Panc1 (cell line): ENCODE results near the gene APOB. TPM values are rescaled to one million over a fixed set of nuclear protein-coding genes. Genes with fewer than 3 reads are reported as not detected.

Source experiments
- ATAC-seq: fragments of 200-7000 bp; cut with Tn5 transposase; 2 replicates; pipeline ENCODE4 v1.9.1; 2020; ENCODE audit warnings: mild to moderate bottlenecking, moderate library complexity
- BruUV-seq: library from RNA; stranded (reverse); fragments of 400-500 nt; replicated peaks from 2 replicates; lab custom pipeline; 2021; lab: Mats Ljungman, UMichigan
- CTCF ChIA-PET: fragments of 300-600 bp; sonication (Branson Sonifier 250); formaldehyde crosslinking; loops from one replicate; lab custom pipeline; 2022; ENCODE audit warnings: antibody characterized with exemption; lab: Charles Lee
- POLR2A ChIA-PET: fragments of 300-600 bp; sonication (Branson Sonifier 250); formaldehyde crosslinking; loops from one replicate; lab custom pipeline; 2022; ENCODE audit warnings: antibody characterized with exemption; lab: Charles Lee
- DNase-seq: peaks from one replicate; pipeline ENCODE4 v3.0.0-alpha.2; 2010; ENCODE audit warnings: low read depth, low spot score
- H3K27ac ChIP-seq: 2 replicates; pipeline ENCODE4 v1.5.1; 2011; ENCODE audit warnings: mild to moderate bottlenecking, low read length, inconsistent platforms
- H3K27me3 ChIP-seq: fragments of 200-500 bp; sonication (Bioruptor generic); 2 replicates; pipeline ENCODE4 v1.6.0; 2014; ENCODE audit warnings: low read length, inconsistent platforms; ENCODE audit not compliant: control insufficient read depth, insufficient read depth
- H3K36me3 ChIP-seq: fragments of 200-500 bp; sonication (Bioruptor generic); 2 replicates; pipeline ENCODE4 v1.5.1; 2014; ENCODE audit warnings: inconsistent platforms, mild to moderate bottlenecking, low read length, moderate library complexity; ENCODE audit not compliant: control insufficient read depth, insufficient read depth
- H3K4me1 ChIP-seq: 2 replicates; pipeline ENCODE4 v1.5.1; 2011; ENCODE audit warnings: inconsistent platforms, mild to moderate bottlenecking, low read length, moderate library complexity; ENCODE audit not compliant: control insufficient read depth, insufficient read depth
- H3K4me3 ChIP-seq, 2 experiments: 2 replicates each; pipeline ENCODE4 v1.5.1; 2011 to 2012; ENCODE audit warnings: low read depth in 2 of 2, low read length in 2 of 2, mild to moderate bottlenecking in 2 of 2, inconsistent platforms in 1 of 2, moderate library complexity in 1 of 2
- H3K9me3 ChIP-seq: fragments of 200-500 bp; sonication (Bioruptor generic); 2 replicates; pipeline ENCODE4 v1.5.1; 2014; ENCODE audit warnings: low read depth, mild to moderate bottlenecking, inconsistent platforms, low read length, moderate library complexity; ENCODE audit not compliant: control insufficient read depth, insufficient read depth
- POLR2AphosphoS5 ChIP-seq: IDR thresholded peaks from 2 replicates; pipeline ENCODE4 v1.6.1; 2012; ENCODE audit warnings: mild to moderate bottlenecking, low read depth, low read length, moderate library complexity
- SIN3A ChIP-seq: IDR thresholded peaks from 2 replicates; pipeline ENCODE4 v1.6.1; 2012; ENCODE audit warnings: low read depth, mild to moderate bottlenecking, low read length, moderate library complexity, borderline replicate concordance; ENCODE audit not compliant: insufficient read depth
- TCF7L2 ChIP-seq: IDR thresholded peaks from 2 replicates; pipeline ENCODE4 v1.6.1; 2011; ENCODE audit warnings: mild to moderate bottlenecking, low read depth, low read length, inconsistent platforms
- in situ Hi-C: cut with HindIII; loops from 2 replicates; pipeline ENCODE4 v1.10.0; 2016; ENCODE audit warnings: low sequenced_read_pairs, low pct_unique_long_range_greater_than_20kb
- intact Hi-C: fragments of 100-400 bp; cut with micrococcal nuclease; formaldehyde crosslinking; loops from one replicate; pipeline ENCODE4 v1.10.0; 2022; ENCODE audit not compliant: unreplicated experiment
- total RNA-seq: library from RNA; stranded (reverse); gene quantifications from one replicate; pipeline ENCODE4 v1.2.1, GENCODE V29; 2021; ENCODE audit not compliant: unreplicated experiment
- TF ChIP-seq, protein P1 (sequence below): fragments of 450-650 bp; IDR thresholded peaks from 2 replicates; pipeline ENCODE4 v1.5.1; 2017; ENCODE audit warnings: mild to moderate bottlenecking
- TF ChIP-seq, protein P2 (sequence below), 2 experiments: IDR thresholded peaks; 2 replicates each; pipeline ENCODE4 v1.6.1; 2011 to 2012; ENCODE audit warnings: low read depth in 2 of 2, control low read depth in 1 of 2, low read length in 1 of 2, mild to moderate bottlenecking in 1 of 2, moderate library complexity in 1 of 2; ENCODE audit not compliant: insufficient read depth in 1 of 2

APOB gene
- total RNA-seq, 1 experiment from 2014 or later, result 1.2 TPM

DNA sequence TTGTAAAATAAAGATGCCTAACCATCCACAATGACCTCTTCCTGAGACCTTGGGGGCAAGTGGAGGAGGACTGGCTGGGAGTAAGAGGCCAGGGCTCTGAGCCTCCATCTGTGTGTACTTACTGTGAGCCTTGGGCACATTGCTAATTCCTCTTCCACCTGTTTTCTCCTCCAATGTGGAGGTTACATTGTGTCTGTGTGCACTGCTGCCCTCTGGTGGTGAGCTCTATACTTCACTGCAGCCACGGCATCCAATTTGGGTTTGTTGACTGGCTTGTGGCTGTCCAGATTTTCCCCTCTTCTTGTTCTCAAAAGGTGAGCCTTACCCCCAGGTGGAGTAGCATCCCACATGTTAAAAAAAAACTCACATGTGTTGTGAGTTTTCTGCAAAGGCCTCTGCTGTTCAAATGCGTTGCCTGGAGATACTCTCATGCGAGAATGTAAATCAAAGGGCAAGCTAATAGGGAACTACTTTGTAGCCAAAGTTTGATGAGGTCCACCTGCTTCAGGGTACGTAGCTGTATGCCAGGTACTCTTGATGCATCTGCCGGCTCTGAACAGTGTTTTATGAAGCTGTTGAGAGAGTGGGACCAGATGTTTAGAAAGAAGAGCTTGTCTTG, 80.8 kb downstream of the APOB start:
- peak; percentile 88 for ATAC-seq
- CTCF ChIA-PET, result interaction anchor here (0.7 to 4.2 kb wide), 4 partner anchors 12 to 302 kb away, joined by 3 to 40 read pairs (median 6); no protein-coding TSS in a partner anchor
- Histone ChIP-seq H3K36me3 (no peaks in the 10 kb centered on the region), H3K27me3 (peaks cover 18% of the 10 kb centered on the region), H3K4me3 (no peak overlapping the region), H3K27ac (no peak overlapping the region), H3K9me3 (no peaks in the 10 kb centered on the region), H3K4me1 (no peaks in the 10 kb centered on the region)
- BruUV-seq, result no TSS peak
- DNase-seq, result peak; percentile 35
- POLR2A ChIA-PET, result interaction anchor here (0.7 kb wide), 1 partner anchor 40 kb away, joined by 5 read pairs; no protein-coding TSS in a partner anchor
- TF ChIP-seq TCF7L2 (no peak), SIN3A (no peak), POLR2AphosphoS5 (no peak)
- TF ChIP-seq, protein P1, sequence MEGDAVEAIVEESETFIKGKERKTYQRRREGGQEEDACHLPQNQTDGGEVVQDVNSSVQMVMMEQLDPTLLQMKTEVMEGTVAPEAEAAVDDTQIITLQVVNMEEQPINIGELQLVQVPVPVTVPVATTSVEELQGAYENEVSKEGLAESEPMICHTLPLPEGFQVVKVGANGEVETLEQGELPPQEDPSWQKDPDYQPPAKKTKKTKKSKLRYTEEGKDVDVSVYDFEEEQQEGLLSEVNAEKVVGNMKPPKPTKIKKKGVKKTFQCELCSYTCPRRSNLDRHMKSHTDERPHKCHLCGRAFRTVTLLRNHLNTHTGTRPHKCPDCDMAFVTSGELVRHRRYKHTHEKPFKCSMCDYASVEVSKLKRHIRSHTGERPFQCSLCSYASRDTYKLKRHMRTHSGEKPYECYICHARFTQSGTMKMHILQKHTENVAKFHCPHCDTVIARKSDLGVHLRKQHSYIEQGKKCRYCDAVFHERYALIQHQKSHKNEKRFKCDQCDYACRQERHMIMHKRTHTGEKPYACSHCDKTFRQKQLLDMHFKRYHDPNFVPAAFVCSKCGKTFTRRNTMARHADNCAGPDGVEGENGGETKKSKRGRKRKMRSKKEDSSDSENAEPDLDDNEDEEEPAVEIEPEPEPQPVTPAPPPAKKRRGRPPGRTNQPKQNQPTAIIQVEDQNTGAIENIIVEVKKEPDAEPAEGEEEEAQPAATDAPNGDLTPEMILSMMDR, result peak; percentile 90
- TF ChIP-seq, protein P2, sequence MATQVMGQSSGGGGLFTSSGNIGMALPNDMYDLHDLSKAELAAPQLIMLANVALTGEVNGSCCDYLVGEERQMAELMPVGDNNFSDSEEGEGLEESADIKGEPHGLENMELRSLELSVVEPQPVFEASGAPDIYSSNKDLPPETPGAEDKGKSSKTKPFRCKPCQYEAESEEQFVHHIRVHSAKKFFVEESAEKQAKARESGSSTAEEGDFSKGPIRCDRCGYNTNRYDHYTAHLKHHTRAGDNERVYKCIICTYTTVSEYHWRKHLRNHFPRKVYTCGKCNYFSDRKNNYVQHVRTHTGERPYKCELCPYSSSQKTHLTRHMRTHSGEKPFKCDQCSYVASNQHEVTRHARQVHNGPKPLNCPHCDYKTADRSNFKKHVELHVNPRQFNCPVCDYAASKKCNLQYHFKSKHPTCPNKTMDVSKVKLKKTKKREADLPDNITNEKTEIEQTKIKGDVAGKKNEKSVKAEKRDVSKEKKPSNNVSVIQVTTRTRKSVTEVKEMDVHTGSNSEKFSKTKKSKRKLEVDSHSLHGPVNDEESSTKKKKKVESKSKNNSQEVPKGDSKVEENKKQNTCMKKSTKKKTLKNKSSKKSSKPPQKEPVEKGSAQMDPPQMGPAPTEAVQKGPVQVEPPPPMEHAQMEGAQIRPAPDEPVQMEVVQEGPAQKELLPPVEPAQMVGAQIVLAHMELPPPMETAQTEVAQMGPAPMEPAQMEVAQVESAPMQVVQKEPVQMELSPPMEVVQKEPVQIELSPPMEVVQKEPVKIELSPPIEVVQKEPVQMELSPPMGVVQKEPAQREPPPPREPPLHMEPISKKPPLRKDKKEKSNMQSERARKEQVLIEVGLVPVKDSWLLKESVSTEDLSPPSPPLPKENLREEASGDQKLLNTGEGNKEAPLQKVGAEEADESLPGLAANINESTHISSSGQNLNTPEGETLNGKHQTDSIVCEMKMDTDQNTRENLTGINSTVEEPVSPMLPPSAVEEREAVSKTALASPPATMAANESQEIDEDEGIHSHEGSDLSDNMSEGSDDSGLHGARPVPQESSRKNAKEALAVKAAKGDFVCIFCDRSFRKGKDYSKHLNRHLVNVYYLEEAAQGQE (IDR thresholded peaks at IDR 0.05; ENCODE audit: insufficient read depth in 1 of 2, low read depth in 2 of 2, low read length in 1 of 2), result no peak
- intact Hi-C loops, result loop anchor here (1.0 kb wide), 2 partner anchors 182 to 302 kb away; no protein-coding TSS in a partner anchor
- in situ Hi-C loops, result no loop called here

DNA sequence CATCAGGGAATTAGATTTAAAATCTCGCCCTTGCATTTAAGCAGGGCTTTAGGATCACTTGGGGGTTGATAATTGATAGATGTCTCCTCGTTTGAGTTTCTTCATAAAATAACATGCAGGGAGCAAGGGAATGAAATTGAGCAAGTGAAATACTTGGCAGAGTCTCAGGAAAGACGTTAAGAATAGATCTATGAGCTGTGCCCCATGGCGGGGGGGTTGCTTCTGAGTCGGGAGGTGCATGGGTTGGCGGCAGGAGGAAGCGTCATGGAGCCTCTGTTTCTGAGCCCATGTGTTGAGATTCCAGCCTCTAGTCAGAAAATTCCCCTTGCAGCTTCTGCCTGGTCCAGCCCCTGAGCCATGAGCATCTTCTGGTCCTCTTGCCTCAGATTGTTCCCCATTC, 82.0 kb downstream of the APOB start:
- Histone ChIP-seq H3K27ac (no peak overlapping the region), H3K4me3 (no peak overlapping the region), H3K9me3 (no peaks in the 10 kb centered on the region), H3K4me1 (no peaks in the 10 kb centered on the region), H3K27me3 (peaks cover 18% of the 10 kb centered on the region), H3K36me3 (no peaks in the 10 kb centered on the region)
- TF ChIP-seq SIN3A (no peak), POLR2AphosphoS5 (no peak), TCF7L2 (no peak)
- TF ChIP-seq, protein P2 (IDR thresholded peaks at IDR 0.05; ENCODE audit: insufficient read depth in 1 of 2, low read depth in 2 of 2, low read length in 1 of 2), result no peak
- TF ChIP-seq, protein P1, result no peak
- intact Hi-C loops, result no loop called here
- no TSS peak for BruUV-seq
- in situ Hi-C loops, result no loop called here
- ChIA-PET CTCF (interaction anchor here (4.2 kb wide), 1 partner anchor 300 kb away, joined by 40 read pairs; no protein-coding TSS in a partner anchor), POLR2A (no interaction called here)
- ATAC-seq, result no peak
- DNase-seq, result no peak
